HG03103 (cell line): ENCODE results near the gene MRGPRE.

ENCODE experiments used
- ATAC-seq: cut with Tn5 transposase; IDR thresholded peaks from one replicate; pipeline ENCODE4 v1.9.1; 2021; ENCODE audit warnings: low read depth; ENCODE audit not compliant: unreplicated experiment

Gene MRGPRE

DNA sequence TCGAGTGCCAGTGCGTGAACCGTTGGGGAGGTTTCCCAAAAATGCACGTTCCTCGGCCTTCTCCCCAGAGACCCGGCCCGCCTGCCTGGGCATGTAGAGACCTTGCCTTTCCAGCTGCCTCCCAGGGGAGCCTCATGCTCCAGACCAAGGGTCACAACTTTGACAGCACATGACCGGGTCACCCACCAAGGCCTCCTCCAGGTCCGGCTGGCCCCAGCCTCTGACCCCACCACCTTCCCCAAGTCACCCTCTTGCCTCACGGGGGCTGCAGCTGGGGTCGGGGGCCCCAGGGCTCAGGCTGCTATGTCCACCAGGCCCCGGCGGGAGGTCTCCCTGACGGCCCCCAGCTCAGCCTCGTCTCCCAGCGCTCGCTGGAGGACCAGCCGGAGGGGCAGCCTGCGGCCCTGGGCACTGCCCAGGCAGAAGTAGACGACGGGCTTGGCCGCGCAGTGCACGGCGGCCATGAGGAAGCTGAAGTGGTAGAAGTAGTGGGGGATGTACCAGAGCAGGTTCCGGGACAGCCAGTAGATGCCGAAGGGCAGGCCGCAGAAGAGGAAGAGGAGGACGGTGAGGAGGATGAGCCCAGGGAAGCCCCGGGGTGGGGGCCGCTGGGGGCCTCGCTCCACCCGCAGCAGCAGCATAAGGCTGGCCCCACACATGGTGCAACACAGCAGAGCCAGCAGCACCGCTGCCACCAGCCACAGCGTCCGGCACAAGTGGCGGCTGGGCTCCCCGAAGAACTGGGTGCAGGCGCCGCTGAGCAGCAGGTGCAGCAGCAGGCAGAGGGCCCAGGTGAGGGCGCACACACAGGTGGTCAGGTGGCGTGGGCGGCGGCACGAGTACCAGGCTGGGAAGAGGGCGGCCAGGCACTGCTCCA lies 4.4 kb downstream of the MRGPRE start:
- no peak for ATAC-seq

DNA sequence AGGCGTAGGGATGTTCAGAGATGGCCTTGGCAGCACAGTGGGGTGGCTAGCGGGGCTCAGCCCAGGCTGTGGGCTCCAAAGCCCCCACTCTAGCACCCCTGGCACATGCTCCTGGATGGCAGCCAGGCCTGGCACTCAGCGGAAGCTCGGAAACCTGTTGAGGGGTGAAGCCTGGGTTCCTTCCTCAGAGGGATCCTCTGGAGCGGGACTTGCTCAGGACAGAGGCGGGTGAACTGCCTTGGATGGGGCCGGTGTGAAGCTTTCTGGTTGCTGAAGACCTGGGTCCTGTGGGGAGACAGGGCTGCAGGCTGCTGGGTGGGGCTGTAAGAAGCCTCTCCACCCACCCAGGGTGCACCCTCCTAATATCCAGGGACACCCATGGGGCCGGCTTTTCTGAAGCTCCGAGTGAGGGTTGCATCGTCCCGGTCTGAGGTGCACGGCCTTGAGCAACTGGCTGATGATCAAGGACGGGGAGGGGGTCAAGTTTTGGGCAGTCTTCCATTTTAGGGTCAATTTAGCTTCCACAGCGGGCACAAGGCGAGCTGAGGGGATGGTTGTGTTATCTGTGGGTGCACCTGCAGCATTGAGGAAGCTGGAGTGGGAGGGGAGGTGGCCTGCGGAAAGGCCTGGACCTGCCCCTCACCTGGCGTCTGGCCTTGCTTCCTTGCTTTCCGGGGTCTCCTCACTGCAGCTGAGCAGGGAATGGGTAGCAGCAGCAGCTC lies 5.2 kb downstream of the MRGPRE start:
- no peak for ATAC-seq

DNA sequence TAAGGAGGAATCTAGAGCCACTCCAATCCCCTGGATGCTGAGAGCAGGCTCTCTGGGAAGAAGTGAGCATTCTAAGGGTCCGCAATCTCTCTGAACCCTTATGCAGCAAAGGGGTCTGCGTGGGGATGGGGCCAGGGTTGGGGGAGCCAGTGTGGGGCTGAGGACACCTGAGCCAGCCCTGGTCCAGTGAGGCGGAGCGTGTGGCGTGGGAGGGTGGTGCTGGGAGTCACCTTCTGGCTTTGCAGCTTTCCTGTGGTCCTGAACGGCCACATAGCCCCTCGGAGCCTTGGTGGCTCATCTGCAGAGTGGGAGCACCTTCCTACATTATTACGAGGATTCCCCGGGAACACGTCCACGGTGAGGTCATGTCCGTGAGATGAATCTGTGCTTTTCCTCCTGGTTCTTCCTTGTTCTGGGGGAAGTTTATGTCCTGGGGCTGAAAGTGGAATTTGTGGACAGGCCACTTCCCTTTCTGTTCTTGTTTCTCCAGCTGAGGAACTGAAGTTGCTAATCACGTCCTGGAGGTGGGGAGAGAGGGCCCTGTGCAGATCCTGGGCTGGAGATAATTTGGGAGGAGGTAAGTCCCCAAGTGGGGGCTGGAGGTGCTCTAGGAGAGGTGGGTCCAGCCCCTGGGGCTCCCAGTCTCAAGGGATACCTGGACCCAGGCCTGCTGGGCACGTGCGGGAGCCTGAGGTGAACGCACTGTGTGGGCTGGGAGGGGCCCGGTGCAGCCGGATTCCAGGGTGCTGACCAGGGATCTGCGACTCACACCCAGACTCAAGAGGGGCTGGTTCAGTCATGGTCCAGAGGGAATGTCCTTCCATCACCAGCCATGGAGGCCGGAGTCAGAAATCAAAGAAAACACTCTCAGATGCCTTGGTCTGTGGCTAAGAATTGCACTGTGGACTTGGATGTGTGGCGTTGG lies 6.1 kb downstream of the MRGPRE start:
- no peak for ATAC-seq

DNA sequence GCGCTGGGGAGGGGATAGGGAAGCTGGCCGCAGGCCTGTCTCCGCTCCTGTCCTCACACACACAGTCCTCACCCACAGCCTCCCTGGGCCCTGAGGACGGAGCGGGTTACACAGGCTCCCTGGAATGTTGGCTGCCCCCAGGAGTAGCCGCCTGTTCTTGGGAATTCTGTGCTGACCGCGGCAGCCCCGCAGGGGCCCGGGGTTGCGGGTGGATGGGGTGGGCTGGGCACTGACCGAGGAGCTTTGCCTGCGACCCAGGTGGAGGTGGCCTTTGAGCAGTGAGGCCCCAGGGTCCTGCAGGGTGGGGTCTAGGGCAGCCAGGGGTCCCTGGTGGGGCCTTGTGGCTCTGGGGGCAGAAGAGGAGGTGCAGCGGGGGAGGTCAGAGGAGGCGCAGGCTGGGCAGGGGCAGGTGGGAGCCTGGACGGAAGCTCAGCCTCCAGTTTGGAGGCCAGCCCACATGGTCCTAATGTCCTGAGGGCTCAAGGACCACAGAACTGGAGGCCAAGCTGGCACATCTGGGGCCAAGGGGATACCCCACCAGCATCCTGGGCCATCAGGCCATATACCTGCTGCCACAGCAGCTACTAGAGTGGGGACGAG lies 7.0 kb downstream of the MRGPRE start:
- ATAC-seq, result no peak

DNA sequence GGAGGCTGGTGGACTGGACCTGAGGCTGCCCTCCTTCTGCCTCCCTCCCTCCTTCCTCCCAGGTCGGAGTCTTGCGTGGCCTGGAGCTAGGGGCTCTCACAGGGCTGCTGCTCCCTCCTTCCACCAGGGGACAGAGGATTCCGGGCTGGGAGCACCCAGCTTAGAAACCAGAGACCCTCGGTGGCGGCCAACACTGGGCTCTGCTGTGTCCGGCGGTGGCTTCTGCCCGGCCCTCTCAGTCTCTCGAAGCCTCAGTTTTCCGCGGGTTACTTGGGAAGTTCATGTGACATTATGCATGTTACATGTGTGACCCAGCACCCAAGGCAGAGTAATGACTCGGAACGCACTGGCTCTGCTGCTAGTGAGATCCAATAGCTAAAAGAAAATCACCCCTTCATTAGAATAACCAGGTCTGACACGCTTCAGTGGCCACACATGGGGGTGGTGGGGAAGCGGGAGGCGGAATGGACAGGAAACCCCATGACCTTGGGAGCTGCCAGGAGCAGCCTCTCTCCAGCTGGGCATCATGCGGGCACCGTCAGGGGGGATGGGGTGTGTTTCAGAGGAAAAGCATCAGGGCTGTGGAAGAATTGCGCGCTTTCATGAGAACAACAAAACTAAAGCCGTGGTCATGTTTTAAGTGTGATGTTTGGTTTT lies 7.7 kb downstream of the MRGPRE start:
- no peak for ATAC-seq

DNA sequence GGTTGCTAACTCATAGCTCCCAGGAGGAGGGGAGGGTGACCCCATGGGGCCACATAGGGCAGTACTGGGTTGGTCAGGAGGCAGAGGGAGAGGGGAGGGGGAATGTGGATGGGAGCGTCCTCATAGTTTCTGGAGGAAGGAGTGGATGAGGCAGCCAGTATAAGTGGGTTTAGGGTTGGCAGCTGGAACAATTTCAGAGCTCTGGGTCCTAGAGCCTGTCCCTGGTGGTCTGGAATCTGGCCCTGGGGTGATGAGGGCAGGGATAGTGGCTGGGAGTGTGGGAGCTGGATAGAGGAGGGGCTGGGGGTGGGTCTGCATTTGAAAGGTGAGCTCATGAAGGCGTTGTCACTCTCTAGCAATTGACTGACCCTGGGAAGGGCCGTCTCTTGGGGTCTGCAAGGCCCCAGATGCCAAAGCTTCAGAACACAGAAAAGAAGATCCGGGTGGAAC lies 8.3 kb downstream of the MRGPRE start:
- ATAC-seq, result no peak

DNA sequence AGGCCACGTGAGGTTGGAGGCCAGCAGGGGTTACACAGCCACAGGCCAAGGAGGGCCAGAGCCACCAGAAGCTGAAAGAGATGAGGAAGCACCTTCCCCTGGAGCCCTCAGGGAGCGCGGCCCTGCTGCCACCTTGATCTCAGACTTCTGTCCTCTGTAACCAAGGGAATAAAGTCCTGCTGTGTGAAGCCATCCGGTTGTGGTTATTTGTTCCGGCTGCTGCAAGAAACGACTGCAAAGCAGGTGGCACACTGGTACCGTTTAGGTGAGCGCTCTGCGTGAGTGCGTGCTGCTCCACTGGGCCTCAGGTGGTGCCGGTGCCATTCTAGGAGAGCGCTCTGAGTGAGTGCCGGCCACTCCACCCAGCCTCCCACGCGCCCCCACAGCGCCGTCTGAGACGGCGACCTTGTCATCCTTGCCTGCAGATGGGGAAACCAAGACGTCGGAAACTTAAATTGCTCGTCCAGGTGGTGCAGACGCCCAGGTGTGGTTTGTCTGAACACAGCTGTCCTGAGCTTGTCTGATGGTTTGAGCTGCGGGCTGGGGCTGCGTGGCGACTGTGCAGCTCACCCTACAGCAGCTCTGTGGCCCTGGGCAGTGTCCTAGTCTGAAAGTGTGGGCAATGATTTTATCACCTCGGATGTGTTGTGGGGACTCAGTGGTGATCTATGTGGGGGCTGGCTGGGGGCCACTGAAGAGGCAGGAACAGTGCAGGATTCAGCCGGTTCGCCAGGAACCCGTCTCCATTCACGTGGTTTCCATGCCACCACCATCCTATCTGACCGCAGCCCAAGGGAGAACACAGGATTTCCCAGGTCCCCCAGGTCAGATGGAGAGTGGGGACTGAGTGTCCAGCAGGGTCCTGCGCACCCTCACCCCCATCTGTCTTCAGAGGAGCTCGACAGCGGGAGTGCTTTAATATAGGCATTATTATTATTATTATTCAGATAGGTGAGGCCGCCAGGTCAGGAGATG lies 9.0 kb downstream of the MRGPRE start:
- ATAC-seq, result no peak

DNA sequence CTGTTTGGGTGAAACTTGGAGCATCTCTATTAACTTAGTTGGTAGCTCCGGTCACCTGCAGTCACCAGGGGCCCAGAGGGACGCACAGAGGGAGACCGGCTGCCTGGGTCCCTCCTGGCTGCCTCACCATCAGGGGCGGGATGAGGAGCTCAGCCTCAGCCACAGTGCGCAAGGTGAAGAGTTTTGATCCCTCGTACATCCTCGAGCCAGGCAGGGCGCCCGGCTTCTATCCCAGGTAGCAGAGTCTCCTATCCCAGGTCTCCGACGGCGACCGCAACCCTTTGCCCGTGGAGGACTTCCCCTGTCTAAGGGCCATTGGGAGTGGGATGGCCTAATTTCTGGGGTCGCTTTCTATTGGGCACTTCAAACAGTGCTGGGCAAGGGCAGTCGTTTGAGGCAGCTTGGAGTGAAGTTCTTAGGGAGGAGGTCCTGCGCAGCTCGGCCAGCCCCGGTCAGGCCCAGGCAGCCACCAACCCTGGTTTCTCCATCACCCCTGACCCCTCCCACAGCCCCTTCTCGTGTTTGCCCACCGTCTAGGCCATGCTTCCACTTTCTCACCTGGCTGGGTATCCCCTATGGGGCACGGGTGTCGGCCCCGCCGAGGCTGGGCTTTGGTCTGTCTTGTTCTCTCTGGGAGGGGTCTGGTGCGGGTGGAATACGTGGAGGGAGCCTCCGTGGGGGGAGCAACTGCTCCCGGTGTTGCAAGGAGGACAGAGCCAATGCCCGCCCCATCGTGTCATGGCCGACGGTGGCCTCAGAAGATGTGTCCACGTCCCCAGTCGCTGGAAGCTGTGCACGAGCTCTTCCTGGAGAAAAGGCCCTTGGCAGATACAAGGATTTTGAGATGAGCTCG lies 10.0 kb downstream of the MRGPRE start:
- no peak for ATAC-seq

DNA sequence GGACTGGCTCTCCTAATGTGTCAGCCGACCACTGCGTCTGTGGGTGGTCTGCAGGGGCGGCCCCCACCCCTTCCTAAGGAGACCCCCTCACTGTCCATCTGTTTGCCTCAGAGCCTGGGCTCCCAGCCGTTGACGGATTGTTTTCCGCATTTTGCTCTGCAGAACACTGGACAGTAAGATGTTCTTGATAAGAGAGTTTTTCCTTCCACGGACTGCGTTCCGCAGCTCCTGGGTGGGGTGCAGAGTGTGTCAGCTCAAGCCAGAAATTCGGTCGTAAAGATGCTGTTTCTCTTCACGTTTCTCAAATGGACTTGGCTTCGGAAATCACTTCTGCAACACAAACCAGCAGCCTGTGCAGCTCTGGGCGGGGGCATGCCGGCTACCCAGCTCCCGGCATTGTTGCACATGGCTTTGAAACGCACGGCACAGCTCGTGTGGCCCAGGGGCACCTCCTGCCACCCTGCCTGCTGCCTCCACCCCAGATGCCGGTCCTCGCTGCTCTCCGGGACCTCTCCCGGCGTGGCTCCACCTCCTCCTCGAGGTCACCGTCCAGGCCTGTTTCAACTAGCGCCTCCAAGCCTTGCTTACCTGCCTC lies 10.7 kb downstream of the MRGPRE start:
- ATAC-seq, result no peak

DNA sequence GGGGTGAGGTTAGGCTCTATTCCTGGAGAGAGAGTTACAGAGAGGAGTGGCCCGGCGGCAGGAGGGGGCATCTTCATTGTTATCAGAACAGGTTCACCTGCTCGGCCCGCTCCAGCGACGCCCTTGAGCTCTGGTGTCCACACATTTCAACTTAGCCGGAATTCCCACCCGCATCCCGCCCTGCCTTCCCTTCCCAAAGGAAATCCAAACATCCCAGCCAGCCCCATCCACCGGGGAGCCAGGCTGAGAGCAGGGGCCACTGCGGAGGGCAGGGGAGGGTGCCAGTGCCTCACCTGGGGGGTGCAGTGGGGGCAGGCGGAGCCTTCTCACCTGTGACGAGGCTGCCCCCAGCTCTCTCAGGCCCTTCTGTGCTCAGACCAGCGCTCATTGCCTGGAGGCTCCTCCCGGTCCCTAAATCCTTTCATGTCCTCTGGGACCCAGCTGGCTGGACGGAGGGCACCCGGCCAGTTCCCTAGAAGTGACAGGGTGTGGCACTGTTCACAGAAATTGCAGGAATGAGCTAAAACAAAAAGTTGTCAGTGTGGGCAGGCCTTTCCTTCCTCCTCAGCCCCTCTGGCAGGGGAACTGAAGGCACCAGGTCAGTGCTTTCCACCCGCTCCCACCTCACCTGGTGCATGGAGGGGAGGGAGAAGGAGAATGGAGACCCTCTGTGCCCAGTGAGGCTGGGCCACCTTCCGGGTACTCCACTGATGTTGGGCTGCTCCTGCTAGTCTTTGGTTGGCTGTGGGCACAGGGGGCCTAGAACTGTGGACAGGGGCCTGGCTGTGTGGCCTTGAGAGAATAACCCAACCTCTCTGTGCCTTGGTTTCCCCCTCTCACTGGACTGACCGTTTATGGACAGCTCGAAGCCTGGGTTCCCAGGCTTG lies 11.5 kb downstream of the MRGPRE start:
- ATAC-seq, result no peak

DNA sequence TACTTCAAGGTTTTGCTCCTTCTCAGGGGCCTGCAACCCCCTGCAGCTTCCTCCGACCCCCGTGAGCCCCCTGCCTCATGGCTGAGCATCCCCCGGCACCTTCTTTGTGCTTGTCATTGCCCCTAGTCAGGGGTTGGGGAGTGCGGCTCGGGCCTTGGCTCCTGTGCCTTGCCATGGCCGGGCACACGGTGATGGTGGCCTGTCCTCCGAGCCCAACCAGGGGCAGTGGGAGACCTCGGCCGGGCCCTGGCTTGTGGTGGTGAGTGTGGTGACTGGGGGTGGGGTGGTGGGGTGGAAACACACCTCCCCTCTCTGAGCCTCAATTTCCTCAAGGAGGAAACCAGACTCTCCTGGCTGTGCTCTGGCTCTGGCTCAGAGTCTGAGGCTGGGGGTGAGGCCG lies 12.1 kb downstream of the MRGPRE start:
- no peak for ATAC-seq

DNA sequence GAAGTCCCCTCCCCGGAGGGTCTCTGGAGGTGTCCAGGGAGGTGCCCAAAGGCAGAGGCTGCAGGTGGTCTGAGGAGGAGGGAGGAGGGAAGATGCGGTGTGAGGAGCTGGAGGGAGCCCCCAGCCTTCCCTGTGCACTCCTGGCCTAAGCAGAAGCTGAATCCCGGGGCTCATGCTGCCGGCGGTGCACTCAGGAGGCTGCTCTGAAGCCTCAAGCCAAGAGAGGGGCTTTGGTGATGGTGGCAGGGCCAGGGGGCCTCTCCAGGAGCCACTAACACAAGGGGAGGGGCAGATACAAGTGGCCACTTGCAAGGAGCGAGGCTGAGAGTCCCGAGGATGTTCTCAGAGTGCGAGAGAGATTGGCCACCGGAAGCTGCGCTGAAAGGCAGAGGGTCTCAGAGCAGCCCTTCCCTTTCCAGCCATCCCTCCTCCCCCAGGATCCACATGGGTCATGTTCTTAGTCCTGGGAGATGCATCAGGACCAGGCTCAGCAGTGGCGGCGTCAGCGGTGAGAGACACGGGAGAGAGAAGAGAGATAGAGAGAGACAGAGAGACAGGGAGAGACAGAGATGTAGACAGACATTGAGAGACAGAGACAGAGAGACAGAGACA lies 12.8 kb downstream of the MRGPRE start:
- ATAC-seq, result no peak

DNA sequence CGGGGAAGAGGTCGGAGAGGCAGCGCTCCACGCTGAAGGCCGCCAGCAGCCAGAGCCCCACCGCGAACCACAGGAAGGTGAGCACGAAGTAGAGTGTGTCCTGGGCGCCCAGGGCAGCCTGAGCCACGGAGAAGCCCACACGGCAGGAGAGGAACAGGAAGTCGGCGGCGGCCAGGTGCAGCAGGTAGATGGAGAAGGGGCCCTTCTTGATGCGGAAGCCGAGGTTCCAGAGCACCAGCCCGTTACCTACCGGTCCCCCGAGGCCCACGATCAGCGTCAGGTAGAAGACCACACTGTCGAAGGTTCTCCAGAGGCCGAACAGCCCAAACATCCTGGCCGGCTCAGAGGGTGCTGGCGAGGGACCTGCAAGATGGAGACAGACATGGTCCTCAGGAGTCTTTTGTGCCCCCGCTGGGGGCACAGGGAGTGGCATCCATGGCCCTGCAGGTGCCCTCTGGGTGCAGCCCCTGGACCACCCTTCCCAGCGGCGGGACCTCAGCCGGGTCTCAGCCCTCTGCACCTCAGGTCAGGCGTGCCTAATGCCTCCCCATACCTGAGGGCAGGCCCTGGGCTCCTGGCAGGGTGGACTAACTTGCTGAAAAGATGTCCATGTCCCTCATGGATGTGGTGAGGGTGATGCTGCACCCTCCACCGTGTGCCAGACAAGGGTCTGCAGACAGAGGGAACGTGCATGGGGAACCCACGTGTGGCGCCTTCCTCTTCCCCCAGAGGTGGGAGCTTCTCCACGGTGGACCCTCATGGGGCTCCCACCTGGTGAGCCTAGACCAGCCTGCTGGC lies 13.5 kb downstream of the MRGPRE start, which contains the start of gene MRGPRG:
Gene MRGPRG (minus strand): TSS at position 331 of the 798 bp plus-strand sequence. CDS start 0 bp downstream, at position 331.
- ATAC-seq, result no peak

DNA sequence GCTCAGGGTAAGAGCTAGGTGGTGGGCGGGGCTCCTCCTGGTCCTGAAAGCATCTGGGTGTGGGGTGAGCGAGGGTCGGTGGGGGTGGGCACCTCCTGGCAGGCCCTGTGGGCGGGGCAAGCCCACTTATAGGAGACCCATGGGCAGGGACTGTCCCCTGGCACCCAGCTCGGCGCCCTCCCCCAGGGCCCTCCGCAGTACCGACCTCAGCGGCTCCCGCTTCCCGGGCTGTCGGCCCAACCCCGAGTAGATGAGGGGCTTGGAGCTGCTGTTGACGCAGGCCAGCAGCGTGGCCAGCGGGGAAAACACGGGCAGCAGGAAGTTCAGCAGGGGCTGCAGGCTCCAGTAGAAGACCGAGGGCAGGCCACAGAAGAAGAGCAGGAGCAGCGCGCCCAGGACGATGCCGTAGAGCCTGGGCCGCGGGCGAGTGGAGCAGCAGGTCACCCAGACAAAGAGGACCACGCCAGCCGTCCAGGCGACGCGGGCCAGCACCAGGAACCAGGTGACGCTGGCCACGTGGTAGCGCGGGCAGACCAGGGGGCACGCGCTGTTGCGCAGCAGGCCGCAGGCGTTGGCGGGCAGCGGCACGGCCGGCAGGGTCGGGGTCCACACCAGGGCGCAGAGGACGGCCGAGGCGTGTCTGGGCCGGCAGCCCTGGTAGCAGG lies 14.3 kb downstream of the MRGPRE start:
- ATAC-seq, result no peak
